GM19035 (cell line): ENCODE data around the gene FN1.

Experiments
- ATAC-seq: cut with Tn5 transposase; IDR thresholded peaks from one replicate; pipeline ENCODE4 v1.9.1; 2021; ENCODE audit not compliant: unreplicated experiment

Gene FN1

DNA sequence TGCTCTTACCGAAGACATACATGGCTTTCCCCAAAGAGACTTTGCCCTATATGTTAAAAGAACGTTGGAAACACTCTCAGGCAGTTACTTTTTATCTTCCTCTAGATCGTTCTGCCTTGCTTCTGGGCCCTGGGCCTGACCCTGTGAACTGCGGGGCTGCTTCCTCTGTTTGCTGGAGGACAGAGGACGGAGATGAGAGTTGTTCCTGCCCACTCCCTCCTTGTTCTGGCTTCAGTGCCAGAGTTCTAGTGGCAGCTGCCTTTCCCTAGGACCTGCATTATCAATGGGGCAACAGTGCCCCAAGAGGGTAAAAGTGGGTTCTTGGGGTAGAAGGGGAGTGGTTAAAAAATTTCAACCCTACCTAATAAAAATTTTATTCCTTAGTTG lies 6.5 kb upstream of the FN1 start:
- no peak for ATAC-seq

DNA sequence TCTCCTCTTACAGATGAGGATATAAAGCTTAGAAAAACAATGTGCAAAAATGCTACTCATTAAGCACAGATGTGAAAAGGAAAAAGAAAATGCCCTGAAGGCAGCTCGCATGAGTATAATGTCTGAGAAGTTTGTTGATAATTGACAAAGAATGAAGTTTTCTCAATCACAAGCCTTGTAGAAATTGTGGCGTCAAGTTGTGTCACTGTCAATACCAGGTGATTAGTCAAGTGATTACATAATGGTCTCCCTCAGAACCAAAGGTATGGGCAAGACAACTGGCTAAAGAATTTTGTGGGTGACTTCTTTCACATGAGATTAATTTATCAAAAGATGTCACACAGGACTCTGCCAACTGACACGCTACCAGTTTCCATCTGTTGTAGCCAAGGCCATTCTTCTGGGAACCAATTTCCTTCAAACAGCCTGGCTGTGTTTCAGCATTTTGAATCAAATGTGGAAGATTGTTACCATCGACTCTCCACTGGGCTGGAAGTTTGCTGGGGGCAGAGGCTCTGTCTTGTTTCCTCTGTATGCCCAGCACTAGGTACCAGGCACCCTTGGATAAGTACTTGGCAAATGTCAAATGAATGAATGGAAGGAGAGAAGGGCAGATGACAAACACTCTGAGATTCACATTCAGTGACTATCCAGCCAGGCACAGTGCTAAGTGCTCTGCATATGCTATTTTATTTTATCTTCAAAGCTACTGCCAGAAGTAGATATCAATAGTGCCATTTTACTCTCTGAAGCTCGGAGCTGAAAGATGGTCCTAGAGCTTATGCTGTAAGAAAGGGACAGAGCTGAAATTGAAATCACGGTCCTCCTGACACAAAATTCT lies 5.9 kb upstream of the FN1 start:
- ATAC-seq, result no peak

DNA sequence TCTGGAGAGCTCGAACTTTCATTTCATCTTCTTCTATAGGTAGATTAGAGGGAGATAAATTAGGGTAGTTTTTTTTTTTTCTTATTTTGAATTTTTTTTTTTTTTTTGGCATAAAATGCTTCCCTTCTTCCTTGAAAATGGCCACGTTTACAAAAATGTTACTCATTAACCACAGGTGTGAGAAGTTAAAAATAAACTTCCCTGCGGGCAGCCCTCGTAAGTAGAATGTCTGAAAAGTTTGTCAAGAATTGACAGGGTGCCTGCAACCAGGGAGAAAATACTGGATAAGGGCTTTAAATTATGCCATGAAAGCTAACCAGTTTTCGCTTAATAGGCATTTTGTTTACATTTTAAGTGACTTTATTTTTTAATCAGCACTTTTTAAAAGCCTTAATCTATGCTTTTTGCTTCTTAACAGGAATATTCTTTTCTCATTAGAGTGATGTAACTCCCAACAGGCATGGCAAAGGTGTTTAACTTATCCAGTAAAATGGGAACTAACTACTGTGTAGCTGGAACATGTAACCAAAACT lies 4.2 kb upstream of the FN1 start:
- no peak for ATAC-seq

DNA sequence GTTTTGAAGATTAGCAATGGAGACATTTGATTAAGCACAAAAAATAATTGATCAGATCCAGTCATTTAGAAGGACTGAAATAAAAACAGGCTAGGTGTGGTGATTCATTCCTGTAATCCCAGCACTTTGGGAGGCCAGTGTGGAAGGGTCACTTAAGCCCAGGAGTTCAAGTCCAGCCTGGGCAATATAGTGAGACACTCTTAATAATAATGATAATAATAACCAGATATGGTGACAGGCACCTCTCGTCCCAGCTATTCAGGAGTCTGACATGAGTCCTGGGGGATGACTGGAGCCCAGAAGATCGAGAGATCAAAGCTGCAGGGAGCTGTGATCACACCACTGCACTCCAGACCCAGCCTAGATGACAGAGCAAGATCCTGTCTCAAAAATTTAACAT lies 3.5 kb upstream of the FN1 start:
- ATAC-seq, result no peak

DNA sequence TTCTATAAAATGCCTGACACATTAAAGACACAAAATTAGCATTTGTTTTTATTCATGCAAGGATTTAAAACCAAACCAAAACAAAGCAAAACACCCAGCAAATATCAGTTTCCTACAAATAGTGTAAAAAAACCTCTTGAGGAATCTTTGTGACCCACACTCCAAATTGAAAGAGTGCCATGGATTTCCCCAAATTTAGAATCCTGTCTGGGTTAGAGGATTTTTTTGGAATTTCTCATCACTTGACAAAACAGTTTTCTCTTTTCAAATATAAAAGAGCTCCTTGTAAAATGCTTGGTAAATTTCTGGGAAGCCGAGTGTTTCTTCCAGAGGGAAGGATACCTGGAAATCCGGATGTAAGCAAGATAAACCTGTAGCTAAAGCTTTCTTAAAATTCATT lies 1.7 kb upstream of the FN1 start:
- ATAC-seq, result no peak

DNA sequence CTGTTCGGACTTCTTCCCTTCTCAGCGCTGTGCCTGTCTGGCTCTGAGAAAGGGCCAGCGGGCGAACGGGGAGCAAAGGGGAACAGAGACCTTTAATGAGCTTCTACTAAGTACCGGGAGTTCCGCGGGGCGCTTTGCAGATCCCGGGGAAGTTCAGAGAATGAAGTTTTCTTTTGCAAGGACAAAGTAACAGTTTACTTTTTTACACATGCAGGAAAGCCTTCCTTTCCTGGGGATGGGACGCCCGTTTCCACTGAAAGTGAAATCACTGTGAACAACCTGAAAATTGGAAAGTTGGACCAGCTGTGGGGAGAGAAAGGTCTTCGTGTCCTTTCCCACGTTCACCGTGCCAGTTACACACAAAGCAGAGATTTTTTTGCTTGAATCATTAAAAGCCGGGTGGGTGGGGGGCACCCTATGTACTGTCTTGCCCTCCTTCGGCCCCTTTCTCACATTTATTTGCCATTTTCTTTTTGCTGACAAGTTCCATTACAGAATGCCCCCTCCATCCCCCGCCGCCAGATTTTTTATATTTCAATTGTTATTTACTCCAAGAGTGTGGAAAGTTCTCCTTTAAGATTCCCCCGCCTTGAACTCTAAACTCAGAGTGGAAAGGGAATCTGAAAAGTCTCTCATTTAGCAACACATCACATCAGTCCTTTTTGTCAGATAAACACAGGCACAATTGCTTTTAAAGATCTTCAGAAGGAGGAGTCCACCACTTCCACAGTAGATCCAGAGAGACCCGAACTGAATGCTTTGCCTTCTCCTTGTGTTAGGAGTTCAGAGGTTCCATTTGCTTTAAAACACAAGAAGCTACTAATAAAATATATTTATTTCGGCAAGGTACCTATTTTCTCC lies 1.1 kb upstream of the FN1 start:
- peak; percentile 15 for ATAC-seq

DNA sequence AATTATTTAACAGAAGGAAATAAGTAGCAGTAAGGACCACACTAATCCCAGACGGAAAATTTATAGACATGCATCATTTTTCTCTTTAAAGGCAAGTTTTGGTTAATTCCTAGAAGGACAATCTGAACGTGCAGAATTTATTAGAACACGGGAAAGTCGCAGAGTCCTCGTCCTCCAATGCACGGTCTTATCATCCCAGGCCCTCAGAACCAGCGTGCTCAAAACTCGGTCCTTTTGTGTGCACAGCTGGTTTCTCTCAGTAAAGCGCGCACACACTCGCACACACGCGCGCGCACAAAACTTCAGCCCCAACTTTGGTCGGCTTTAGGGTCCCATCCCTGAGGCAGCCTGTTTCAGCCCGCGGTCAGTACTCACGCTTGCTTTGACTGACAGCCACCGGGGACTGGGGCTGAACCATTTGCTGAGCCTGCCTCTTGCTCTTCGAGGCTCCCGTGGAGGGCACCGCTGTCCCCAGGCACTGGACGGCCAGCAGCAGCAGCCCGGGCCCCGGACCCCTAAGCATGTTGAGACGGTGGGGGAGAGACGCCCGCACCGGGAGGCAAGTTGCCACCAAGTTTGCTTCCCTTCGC lies 493 bp downstream of the FN1 start:
- peak; percentile 32 for ATAC-seq

DNA sequence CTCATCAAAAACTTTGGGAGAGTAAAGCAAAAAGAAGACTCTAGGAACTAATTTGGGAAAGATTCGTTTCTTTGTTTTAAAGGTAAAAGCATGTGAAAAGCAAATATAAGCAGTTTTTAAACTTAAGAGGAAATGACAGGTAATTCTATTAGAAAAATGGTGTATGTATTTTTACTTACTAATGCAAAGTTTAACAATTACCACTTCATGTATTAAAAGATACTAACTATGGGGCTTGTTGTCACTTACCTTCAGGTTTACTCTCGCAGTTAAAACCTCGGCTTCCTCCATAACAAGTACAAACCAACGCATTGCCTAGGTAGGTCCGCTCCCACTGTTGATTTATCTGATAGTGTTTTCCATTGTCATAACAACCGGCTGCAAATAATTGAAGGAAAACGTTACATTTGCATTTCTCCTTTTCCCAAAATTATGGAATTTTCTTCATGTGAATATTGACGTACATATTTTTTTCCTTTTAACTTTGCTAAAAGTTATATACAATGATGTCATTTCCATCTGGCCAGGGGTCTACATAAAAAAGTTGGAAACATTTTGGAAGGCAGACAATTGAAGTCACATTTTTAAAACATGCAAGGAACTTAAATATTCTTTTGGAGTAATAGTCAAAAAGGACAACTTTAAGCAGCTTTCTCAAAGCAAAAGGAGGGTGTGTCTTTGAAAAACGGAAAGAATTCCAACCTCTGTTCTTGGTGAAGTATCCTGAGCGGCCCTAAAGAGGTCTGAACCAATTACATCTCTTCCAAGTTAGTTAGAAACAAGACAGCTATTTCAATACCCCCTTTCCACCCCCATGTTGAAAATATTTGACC lies 1.2 kb downstream of the FN1 start:
- ATAC-seq, result no peak

DNA sequence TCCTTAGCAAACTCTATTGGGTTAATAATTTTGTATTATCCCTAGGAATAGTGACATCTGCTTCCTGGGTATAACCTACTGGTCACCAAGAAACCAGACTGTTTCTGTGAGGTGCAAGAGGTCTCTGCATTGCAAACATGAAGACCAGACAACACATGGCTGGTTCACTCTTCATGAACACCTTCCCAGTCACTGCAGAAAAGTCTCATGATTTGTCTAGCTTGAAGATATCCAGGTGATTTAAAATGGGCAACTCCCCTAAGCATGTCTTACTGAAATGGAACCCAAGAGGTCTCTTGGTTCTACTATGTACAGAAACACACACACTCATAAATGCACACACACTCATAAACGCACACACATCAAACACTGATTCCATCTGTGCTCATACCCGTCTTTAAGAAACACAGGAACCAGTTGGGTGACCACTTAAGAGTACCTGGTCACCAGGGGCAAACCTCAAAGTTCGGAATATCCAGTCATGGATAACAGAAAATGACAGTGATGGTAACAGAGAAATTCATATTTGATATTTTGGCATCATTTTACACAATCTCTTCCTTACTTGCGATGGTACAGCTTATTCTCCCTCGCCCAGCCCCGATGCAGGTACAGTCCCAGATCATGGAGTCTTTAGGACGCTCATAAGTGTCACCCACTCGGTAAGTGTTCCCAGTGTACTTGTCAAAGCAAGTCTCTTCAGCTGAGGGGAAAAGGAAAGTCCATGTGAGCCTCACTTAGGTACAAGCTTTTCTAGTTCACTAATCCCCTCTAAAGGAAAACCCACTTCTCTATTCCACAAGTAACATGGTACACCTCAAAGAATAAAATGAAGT lies 2.9 kb downstream of the FN1 start:
- no peak for ATAC-seq

DNA sequence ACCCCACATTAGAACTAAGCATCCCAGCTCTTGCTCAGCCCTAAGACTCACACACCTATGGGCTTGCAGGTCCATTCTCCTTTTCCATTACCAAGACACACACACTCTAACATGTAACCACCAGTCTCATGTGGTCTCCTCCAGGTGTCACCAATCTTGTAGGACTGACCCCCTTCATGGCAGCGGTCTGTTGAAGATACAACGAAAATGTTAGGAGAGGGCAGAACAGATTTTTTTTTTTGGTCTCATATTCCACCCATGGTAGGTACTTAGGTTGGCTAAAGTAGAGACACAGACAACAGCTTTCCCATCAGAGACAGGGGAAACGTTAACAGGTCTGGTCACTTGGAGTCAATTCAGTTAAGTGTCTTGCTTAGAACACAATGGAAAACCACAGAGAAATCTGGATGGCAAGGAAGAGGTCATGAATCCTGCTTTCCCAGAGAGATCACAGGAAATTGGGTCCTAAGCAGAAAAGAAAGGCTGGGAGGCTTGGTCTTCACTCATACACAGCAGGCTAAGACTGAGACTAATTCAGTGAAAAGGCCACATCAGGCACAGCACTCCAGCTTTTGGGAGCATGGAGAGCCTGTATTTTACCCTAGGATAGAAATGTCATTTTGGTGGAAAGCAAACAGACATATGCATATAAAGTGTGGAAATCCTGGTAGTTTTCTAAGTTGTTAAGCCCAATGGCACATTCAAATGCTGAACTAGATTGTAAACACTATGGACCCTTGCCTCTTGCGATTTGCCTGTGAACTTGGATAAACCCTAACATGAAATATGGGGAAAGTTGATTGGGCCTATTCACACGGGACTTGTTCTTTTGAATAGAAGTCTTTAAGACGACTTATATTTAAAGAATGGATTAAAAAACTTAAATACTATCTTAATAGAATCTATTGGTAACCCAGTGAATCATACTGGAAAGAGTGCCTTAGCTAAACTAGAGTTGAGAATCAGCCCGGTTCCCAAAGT lies 3.8 kb downstream of the FN1 start:
- ATAC-seq, result no peak

DNA sequence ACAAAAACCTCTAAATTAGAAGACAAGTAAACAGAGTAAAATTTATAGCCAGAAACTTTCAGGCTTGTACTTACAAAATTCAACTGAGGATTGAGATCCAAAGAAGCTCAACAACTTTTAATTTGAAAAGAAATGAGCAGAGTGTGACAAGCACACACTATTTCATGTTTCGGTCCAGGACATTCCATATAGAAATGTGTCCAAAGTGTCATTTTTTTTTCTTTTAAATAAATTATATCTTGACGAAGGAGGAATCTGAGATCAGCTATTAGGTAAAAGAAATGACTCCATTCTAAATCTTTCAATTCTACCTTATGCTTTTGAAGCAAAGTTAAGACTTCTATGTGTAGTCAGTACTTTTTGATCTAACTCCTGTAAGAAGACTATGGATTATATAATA lies 4.6 kb downstream of the FN1 start:
- ATAC-seq, result no peak

DNA sequence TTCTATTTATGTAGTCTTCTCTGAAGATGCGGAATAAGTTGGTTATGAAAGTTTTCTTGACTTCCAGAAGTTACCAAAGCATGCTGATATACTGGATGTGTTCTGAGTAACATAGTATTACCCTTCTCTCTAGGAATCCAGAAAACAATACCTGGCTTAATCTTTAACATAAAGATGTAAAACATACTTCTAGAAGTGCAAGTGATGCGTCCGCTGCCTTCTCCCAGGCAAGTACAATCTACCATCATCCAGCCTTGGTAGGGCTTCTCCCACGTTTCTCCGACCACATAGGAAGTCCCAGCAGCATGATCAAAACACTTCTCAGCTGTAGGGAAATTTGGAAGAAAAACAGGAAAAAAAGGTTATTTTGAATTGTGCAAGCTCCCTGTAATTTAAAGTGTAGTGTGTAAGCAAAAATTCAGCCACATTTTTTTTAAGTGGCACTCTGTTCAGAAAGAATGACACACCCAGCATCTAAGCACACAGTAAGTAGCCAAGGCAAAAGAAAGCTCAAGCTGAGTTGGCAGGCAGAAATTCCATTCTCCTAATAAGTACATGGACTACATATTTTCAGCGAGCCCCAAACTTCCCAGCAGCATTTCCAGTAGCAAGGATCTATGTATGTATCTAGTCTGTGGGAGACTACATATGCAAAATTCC lies 5.2 kb downstream of the FN1 start:
- no peak for ATAC-seq

DNA sequence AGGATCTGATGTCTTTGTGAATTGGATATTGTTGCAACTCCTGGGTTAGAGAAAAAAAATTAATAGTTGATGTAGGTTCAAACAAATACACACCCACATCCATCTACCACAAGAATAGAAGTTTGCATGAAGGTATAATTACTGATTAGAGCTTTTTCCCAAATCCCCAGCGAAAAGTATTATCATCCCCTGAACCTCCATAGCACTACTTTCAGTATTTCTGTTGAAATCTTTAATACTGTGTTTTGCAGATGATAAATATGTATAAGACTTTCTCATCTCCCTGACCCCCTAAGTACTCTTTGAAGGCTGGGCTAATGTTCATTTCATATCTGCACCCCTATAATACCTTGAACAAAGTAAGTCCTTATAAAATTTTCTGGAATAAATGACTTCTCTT lies 6.4 kb downstream of the FN1 start:
- ATAC-seq, result no peak

DNA sequence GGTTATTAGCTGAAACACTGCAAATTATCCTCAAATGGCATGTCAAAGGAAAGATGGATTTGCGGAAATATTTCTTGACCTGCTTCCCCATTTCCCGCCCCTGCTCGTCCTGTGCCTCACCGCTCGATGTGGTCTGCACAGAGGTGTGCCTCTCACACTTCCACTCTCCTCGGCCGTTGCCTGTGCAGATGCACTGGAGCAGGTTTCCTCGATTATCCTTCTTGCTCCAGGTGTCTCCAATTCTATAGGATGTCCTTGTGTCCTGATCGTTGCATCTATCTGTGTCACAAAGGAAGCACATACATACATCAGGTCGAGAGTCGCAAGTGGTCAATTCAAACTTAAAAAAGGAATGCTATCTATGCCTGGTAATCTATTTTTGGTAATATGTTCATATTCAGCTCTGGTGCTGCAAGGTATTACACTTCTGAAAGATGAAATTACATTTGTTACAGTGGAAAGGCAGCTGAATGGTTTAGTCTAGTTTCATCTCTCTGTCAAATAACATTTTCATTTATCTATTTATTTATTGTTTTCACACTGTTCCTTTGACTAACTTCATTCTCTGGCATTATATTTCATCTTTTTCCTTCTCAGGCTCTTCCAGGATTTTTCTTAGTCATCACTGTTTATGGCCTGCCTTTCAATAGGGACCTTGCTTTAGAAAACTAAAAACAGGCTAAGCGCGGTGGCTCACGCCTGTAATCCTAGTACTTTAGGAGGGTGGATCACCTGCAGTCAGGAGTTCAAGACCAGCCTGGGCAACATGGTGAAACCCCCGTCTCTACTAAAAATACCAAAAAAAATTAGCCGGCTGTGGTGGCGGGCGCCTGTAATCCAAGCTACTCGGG lies 7.6 kb downstream of the FN1 start:
- no peak for ATAC-seq

DNA sequence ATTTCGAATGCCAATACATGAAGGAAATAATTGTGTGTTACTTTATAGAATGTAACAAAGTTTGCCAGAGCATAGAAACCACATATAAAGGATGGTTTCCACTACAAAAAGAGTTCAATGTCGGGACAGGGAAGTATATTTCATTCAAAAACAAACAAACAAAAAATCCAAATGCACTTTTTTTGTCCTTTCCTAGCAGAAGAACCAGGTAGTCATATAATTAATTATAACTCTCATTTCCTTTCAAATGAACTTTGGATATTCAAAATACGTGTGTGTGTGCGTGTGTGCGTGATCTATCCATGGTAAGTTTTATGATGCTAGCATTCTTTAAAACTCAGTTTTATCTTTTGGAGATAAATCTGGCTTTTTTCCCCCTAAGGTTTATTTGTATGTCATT lies 8.3 kb downstream of the FN1 start:
- ATAC-seq, result no peak

DNA sequence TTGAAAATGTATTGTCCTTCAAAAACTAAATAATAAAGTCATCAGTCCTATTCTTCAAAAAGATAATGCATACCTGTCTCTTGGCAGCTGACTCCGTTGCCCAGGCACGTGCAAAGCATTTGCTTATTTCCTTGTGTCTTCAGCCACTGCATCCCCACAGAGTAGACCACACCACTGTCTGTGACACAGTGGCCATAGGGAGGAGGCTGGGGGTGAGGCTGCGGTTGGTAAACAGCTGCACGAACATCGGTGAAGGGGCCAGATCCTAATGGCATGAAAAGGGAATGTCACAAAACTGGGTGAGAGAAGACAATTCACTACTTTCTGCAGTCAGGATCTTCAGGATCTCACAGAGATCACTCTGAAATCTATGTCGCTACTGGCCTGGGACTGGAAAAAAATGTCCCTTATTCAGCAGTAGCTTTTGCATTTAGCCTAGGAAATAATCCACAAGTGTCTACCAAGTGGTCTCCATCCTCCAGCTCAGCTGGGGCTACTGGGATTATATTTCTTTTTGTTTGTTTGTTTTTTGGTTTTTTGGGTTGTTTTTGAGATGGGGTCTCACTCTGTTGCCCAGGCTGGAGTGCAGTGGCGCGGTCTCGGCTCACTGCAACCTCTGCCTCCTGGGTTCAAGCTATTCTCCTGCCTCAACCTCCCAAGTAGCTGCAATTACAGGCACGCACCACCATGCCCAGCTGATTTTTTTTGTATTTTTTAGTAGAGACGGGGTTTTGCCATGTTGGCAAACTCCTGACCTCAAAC lies 10.7 kb downstream of the FN1 start:
- no peak for ATAC-seq
